ENCODE measurements around the gene PCGF6.

DNA sequence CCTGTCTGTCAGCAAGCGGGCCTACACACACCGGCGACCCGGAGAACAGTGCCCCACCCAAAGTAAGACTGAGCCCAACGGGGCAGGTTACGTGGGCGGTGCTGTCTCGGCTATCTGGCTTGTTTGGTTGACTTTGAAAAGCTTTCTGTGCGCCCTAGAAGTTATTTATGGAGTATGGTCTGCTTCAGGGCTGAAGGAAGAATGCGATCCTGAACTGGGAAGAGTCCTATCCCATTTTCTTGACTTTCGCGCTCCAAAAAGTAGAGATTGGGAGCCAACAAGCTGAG is 72.5 kb downstream of the PCGF6 start:
- TF ChIP-seq, protein P1, sequence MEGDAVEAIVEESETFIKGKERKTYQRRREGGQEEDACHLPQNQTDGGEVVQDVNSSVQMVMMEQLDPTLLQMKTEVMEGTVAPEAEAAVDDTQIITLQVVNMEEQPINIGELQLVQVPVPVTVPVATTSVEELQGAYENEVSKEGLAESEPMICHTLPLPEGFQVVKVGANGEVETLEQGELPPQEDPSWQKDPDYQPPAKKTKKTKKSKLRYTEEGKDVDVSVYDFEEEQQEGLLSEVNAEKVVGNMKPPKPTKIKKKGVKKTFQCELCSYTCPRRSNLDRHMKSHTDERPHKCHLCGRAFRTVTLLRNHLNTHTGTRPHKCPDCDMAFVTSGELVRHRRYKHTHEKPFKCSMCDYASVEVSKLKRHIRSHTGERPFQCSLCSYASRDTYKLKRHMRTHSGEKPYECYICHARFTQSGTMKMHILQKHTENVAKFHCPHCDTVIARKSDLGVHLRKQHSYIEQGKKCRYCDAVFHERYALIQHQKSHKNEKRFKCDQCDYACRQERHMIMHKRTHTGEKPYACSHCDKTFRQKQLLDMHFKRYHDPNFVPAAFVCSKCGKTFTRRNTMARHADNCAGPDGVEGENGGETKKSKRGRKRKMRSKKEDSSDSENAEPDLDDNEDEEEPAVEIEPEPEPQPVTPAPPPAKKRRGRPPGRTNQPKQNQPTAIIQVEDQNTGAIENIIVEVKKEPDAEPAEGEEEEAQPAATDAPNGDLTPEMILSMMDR (IDR thresholded peaks at IDR 0.05) = no peak
- TF ChIP-seq EZH2 (IDR thresholded peaks at IDR 0.05; ENCODE audit: borderline replicate concordance, insufficient read depth, low read depth, low read length, poor library complexity, severe bottlenecking) = no peak

Data from B cell (primary cell).